Urinary bladder (tissue), 4 donors: ENCODE measurements around the gene KRT80. TPM values are rescaled to one million over a fixed set of nuclear protein-coding genes. Genes with fewer than 3 reads are reported as not detected.
A peak's percentile ranks its signal among the peaks of the same experiment; 100 is the strongest.

ENCODE experiments used
- DNase-seq: peaks from one replicate; pipeline ENCODE4 v3.0.0-alpha.2; 2015; ENCODE audit errors: extremely low spot score
- H3K27ac ChIP-seq: one replicate; pipeline ENCODE4 v1.5.1; 2013; ENCODE audit warnings: low read depth, mild to moderate bottlenecking, moderate library complexity
- H3K36me3 ChIP-seq: one replicate; pipeline ENCODE4 v1.6.1; 2013; ENCODE audit warnings: mild to moderate bottlenecking, moderate library complexity; ENCODE audit not compliant: insufficient read depth
- H3K4me1 ChIP-seq: one replicate; pipeline ENCODE4 v1.6.1; 2013; ENCODE audit warnings: mild to moderate bottlenecking, moderate library complexity; ENCODE audit not compliant: insufficient read depth
- H3K4me3 ChIP-seq: one replicate; pipeline ENCODE4 v1.5.1; 2013; ENCODE audit warnings: low read depth, low read length
- WGBS: extraction: QIAGEN DNeasy Blood & Tissue Kit; methylation state at CpG from one replicate; pipeline ENCODE4 v1.1.7; 2013; 5-methylcytosine and 5-hydroxymethylcytosine counted together
- polyA plus RNA-seq: library from polyadenylated mRNA; stranded (reverse); fragments of 200-250 nt; gene quantifications from one replicate; pipeline ENCODE4 v1.2.3, GENCODE V29; 2013
- total RNA-seq: library from RNA; depleted of rRNA; stranded (reverse); fragments of >200 nt; gene quantifications from one replicate; pipeline ENCODE4 v1.2.3, GENCODE V29; 2014
- donor health status: healthy with polysubstance abuse.
- donor health status: healthy.

KRT80 gene
- total and polyA plus RNA-seq, 2 donors: 1.7 to 3.0 TPM

DNA sequence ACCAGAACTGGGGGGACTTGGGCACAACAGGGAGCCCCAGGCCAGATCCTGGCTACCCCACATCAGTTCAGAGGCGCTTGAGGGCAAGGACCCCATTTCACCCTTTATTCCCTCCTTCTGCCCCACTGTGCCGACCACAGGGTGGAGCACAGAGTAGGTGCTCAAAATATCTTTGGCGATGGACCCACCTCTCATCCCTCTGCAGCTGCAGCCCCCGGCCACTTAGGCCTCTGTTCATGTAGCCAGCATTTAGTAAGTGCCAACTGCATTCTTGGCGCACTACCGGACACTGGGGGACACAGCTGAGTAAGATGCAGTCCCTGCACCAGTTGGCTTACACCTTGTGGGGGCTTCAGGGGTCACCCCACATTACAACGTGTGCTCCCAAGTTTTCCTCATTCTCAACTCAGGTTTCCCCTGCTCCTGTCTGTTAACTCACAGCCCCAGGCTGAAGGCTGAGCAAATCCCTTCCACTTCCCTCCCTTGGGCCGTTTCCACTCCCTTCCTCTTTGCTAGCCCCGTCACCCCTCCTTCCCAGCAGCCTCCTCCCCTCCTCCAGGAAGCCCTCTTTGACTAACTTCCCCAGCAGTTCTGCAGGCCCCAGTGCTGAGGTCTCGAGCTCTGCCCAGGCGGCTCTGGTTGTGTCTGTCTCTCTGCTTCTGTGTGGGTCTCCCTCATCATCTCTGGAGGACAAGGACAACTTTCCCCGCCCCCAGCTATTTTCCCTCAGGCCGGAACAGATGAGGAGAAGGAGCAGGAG, 26.5 kb downstream of the KRT80 start:
- Histone ChIP-seq H3K4me3 (no peak overlapping the region), H3K4me1 (no peaks in the 10 kb centered on the region), H3K36me3 (no peaks in the 10 kb centered on the region), H3K27ac (no peak overlapping the region)
- DNase-seq: no peak
- 87% methylated on average over 13 of the region's 13 CpGs for WGBS

DNA sequence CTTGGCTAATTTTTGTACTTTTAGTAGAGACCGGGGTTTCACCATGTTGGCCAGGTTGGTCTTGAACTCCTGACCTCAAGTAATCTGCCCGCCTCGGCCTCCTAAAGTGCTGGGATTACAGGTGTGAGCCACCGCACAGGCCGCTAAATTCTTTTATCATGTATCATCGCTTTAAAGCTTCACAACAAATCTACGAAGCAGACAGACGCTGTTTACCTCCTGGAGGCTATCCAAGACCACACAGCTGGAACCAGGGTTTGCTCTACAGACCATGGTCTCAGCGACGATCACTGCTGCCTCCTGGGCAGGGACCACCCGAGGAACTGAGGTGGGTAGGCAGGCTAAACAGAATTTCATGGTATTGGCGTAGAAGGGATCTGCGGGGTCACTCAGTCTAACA, 27.2 kb downstream of the KRT80 start:
- Histone ChIP-seq H3K4me3 (no peak overlapping the region), H3K4me1 (no peaks in the 10 kb centered on the region), H3K36me3 (no peaks in the 10 kb centered on the region), H3K27ac (no peak overlapping the region)
- DNase-seq: no peak
- 61% methylated on average over 13 of the region's 13 CpGs for WGBS

DNA sequence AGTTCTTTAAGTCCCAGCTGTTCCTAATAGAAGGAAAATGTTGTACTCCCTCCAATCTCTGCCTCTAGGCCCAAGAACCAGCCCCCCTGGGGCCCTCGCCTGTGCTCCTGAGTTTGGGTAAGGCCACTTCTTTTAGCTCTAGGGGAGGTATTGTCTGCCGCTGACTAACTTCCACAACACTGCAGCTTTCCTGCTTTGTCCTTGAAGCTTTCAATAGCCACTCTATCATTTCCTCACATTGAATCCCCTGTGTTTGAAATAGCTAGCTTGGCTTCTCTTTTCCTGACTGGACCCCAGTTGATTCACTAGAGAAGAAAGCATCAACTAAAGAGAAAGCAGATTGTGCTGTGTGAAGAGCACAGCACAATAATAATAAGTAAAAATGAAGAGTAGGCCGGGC, 28.8 kb downstream of the KRT80 start:
- Histone ChIP-seq H3K27ac (no peak overlapping the region), H3K36me3 (no peaks in the 10 kb centered on the region), H3K4me1 (no peaks in the 10 kb centered on the region), H3K4me3 (no peak overlapping the region)
- WGBS: 92% methylated on average over 3 of the region's 3 CpGs
- DNase-seq: no peak

DNA sequence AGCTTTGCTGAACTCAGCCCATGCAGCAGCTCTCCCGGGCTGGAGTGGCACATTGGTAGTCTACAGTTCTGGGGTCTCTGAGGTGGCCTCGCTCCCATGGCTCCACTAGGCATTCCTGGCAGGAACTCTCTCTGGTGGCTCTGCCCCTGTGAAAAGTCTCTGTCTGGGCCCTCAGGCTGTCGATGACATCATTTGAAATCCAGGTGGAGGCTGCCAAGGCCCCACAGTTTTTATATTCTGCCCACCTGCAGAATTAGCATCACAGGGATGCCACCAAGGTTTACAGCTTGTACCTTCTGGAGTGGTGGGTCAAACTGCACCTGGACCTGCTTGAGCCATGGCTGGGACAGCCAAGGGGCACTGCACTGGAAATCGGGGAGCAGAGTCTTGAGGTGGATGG, 31.6 kb downstream of the KRT80 start:
- Histone ChIP-seq H3K4me3 (no peak overlapping the region), H3K4me1 (no peaks in the 10 kb centered on the region), H3K27ac (no peak overlapping the region), H3K36me3 (no peaks in the 10 kb centered on the region)
- DNase-seq: no peak
- WGBS: 95% methylated on average over 4 of the region's 4 CpGs

DNA sequence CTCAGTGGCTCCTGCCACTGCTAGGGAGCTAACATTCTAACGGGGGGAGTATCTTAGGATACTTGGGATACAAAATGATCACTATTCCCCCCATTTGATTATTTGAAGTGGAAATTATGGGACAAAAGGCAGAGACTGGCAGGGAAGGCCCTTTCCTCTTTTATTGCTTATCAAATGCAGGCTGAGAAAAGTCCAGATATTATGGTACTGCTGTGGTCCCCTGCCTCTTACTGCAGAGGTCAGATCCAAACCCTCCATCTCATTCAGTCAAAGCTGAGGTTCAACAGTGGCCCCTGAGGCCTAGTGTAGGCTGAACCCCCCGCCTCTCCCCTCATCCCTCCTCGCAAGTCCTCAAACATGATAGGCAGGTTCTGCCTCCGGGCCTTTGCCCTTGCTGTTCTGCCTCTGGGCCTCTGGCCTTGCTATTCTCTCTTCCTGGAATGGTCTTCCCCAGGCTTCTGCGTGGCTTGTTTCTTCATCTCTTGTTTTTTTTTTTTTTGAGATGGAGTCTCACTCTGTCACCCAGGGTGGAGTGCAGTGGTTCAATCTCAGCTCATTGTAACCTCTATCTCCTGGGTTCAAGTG, 34.2 kb downstream of the KRT80 start:
- no peak overlapping the region for H3K4me3 ChIP-seq
- 79% methylated on average over 5 of the region's 5 CpGs for WGBS

DNA sequence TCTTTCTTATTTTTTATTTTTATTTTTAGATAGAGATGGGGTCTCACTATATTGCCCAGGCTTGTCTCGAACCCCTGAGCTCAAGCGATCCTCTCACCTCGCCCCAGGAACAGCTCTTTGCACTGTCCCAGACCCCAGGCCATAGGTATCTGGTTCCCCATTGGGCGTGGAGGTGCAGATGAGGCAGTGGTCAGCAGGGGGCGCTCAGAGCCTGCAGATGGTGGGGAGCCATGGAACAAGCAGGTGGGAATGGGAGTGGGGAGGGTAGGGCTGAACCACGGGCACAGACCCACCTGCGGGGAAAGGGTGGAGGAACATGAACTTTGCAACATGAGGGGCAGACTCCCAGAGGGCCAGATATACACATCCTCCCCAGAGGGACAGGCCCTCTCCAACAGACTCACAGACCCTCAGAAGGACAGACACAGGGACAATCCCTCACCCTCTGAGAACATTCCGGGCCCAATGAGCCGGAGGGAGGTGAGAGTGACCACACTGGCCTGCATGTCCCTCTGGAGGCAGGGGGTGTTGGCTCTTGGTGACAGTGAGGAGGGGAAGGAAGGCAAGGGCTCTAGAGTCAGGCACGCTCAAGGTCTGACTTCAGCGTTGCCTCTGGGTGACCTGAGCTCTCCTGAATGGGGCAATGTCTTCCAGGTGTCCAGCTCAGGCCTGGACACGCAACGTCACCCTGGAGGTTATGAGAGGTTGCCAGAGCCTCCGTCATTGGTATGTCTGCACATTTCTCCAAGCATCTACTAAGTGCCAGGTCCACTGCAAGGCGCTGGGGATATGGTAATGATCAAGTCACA, 34.9 kb downstream of the KRT80 start:
- no peak overlapping the region for H3K27ac ChIP-seq
- 47% methylated on average over 15 of the region's 15 CpGs for whole genome bisulfite sequencing
- H3K4me3 ChIP-seq: no peak overlapping the region
- peak; percentile 64 for DNase-seq
- H3K4me1 ChIP-seq: no peaks in the 10 kb centered on the region
- H3K36me3 ChIP-seq: no peaks in the 10 kb centered on the region

More for the DNA sequence above, 34.2 kb downstream of the KRT80 start:
- Histone ChIP-seq H3K27ac (no peak overlapping the region), H3K36me3 (no peaks in the 10 kb centered on the region), H3K4me1 (no peaks in the 10 kb centered on the region)
- no peak for DNase-seq

DNA sequence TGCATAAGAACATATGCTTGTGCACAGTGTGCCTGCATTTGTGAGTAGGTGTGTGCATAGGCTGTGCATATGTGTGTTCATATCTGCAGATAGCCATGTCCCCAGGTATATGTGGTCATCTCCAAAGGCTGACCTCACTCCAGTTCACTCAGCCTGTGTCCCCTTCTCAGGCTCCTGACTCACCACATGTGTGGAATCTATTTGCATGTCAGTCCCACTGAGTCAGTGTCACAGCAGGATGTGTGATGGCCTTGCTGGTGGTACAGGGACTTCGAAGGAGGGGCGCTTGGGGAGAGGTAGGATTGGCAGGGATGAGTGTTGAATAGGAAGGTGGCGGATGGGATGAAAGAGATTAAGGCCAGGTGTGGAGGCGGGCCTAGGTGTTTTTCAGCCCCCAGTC, 35.5 kb downstream of the KRT80 start:
- no peak for DNase-seq
- no peak overlapping the region for H3K4me3 ChIP-seq
- 75% methylated on average over 4 of the region's 4 CpGs for WGBS
- no peaks in the 10 kb centered on the region for H3K36me3 ChIP-seq
- no peak overlapping the region for H3K27ac ChIP-seq
- H3K4me1 ChIP-seq: no peaks in the 10 kb centered on the region

DNA sequence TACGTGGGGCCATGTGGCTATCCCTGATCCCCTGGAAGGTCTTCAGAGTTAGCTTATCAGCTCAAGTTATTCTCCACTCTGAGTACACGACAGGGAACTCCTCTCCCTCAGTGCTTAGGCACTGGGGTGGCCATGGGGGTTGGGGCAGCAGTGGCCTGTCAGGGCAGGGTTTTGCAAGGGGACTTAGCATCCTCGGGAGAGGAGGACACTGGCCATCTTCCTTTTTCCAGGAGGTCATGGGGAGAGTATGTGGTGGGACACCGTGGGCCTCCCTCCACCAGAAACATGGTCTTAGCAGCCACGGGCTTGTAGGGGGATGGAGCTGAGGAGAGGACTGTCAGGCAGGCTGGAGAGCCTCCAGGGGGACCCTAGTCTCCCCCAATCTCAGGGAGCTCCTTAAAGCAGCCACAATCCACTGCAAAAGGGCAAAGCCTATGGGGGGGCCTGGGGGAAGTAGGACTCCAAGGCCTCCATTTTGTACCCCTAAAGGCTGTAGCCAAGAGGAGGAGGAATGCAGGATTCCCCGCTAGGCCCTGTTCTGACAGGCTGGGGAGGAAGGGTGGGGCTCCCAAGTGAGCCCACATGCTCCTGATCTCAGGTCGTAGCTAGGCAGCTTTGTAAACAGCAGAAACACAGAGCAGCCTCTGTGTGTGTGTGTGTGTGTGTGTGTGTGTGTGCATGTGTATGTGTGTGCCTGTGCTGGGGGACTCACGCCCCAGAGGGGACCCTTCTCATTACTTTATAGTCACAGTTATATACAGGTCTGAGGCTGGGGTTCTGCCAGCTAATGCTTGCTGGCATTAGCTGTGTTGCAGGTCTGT, 36.6 kb downstream of the KRT80 start:
- H3K27ac ChIP-seq: peak overlapping the region; percentile 62
- H3K4me3 ChIP-seq: no peak overlapping the region
- H3K36me3 ChIP-seq: no peaks in the 10 kb centered on the region
- 58% methylated on average over 8 of the region's 8 CpGs for WGBS
- peak; percentile 76 for DNase-seq
- no peaks in the 10 kb centered on the region for H3K4me1 ChIP-seq

DNA sequence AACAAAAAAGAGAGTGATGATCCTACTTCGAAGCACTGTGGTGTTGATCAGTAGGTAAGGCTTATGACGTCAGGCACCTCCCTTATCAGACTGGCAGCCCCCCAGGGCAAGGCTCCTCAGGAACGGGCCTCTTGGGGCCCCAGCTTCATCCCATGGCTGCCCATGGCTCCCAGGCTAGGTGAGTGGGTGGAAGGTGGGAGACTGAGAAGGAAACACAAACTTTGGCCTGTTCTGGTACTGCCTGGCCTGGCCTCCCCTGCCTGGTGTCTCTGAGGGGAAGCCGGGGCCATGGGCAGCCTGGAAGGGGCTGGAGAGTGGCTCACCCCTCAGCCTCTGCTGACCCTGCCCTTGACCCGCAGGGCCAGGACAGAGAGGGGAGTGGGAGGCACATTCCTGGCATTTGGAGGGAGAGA, 38.9 kb downstream of the KRT80 start:
- Histone ChIP-seq H3K4me1 (no peaks in the 10 kb centered on the region), H3K4me3 (no peak overlapping the region), H3K27ac (peak overlapping the region; percentile 53), H3K36me3 (no peaks in the 10 kb centered on the region)
- DNase-seq: no peak
- 81% methylated on average over 5 of the region's 5 CpGs for WGBS

DNA sequence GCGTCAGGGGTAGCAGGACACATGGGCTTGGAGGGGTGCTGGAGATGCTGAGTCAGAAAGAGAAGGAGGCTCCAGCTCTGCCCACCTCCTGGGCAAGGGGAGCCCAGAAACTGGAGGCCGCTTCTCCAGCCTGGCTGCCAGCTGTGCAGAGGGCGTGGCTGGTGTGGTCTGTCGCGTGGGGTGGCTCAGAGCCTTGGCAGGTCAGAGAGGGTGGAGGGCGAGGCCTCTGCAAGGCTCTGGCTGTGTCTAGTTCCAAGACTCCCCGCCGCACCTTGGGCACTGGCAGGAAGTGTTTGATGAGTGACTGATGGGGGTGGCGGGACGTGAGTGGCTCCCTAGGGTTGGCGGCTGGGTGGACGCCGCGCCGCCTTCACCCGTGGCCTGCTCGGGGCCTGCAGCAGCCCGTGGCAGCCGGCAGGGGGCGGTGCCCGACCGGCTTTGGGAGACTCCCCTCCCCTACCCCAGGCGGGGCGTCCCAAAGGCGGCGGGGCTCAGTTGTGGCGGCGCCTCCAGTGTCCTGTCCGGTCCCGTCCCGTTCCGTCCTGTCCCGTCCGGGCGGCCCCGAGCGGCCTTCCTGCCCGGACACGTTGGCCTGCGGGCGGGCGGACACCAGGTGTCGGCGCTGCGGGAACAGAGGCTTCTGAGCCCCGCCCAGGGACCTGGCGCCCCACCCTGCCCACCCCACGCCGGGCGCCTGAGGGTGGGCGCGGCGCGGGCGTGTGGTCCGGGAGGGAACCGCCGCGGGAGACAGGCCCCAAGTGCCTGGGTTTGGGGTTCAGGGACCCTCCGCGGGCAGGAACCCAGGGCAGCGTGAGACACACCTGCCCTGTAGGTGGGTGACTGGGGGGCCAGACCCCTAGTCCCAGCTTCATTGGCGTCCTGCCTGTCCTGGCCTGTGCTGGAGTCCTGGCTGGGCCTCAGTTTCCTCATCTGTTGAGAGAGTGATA, 39.7 kb downstream of the KRT80 start:
- no peak for DNase-seq
- 15% methylated on average over 63 of the region's 63 CpGs for WGBS
- Histone ChIP-seq H3K4me3 (peak overlapping the region; percentile 0), H3K27ac (peak overlapping the region; percentile 73), H3K4me1 (peaks cover 1% of the 10 kb centered on the region), H3K36me3 (no peaks in the 10 kb centered on the region)

DNA sequence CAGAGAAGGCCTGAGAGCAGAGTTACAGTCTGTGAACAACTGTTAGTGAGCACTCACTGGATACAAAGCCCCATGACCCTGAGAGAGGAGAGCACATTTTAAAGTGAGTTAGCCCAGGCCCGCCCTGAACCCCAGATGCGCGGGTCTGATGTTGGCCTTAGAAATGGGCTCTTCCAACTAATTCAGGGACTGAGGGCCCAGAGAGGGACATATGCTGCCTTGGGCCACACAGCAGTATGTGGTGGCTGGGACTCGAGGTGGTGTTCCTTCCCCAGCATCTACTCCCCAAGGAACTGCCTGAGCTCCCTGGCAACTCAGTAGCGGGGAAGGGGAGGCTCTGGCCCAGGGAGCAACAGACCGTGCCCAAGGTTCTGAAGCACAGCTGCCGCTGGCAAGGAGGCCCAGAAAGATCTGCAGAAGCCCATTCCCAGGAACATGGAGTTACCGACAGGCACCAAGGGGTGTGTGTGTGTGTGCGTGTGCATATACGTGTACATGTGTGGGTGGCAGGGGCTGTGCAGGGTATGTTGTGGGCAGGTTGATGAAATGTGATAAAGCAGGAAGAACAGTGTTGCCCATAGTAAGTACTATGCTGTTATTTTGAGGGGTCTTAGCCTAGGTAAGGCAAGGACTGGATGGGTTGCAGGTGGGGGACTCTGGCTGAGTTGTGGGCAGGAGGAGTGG, 40.5 kb downstream of the KRT80 start:
- H3K27ac ChIP-seq: peak overlapping the region; percentile 73

DNA sequence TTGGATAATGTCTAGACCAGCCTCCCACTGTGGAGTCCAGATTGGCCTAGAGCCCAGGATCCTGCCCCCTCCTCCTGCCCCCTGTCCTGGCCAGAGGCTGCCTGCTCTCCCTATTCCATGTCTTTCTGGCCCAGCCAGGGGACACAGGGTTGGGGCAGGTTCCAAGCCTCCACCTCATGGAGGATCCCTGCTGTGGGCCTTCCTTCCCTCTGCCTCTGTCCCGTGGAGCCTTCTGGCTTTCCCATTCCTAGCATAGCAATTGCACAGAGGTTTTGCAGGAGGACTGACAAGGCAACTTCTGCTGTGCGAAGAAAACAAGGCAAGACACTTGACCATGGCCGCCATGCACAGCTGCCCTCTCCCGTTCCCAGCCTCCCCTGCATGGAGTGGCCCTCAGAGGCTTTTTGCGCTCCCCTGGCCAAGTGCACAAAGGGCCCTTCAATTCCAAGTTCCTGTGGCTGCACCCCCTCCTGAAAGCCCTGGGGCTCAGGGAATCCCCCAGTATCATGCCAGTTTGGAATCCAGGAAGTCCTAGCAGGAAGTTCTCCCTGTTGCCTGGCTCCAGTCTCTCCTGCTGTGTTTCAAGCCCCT, 42.1 kb downstream of the KRT80 start:
- no peak overlapping the region for H3K4me3 ChIP-seq
- peak overlapping the region; percentile 61 for H3K27ac ChIP-seq
- peaks cover 1% of the 10 kb centered on the region for H3K4me1 ChIP-seq
- H3K36me3 ChIP-seq: no peaks in the 10 kb centered on the region
- DNase-seq: no peak
- 79% methylated on average over 5 of the region's 5 CpGs for WGBS

More for the DNA sequence above, 40.5 kb downstream of the KRT80 start:
- WGBS: 94% methylated on average over 10 of the region's 10 CpGs
- Histone ChIP-seq H3K4me3 (no peak overlapping the region), H3K4me1 (peaks cover 1% of the 10 kb centered on the region), H3K36me3 (no peaks in the 10 kb centered on the region)
- DNase-seq: no peak
